ENCODE results near the gene LEPROT. TPM values are rescaled to one million over a fixed set of nuclear protein-coding genes. Genes with fewer than 3 reads are reported as not detected.

Gene LEPROT
- total RNA-seq, 1 experiment from 2014 or later = 18.4 TPM

DNA sequence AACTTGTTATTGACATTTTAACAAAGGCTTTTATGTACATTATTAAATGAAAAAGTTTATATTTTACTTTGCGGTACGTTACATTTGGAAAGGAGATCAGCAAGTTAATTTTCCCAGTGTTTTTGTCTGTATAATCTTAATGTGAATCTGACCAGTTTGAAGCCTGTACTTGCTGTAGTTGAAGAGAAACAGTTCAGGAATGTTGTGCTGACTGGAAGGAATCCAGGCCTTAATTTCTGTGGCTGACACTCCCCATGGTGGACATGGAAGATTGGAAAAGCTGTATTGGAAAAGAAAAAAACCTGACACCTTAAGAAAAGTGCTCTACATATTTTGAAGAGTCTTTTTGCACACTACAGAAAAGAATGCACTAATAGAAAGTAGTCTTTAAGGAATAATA is 15.5 kb downstream of the LEPROT start:
- H3K27ac ChIP-seq (ENCODE audit: low read length) = no peak overlapping the region
- ChIA-PET POLR2A (ENCODE audit: unreplicated experiment) (no interaction called here), CTCF (interaction anchor here (1.0 kb wide), 1 partner anchor 23 kb away, joined by 4 read pairs; no protein-coding TSS in a partner anchor)
- intact Hi-C loops (cut with micrococcal nuclease) = no loop called here
- H4K20me1 ChIP-seq (ENCODE audit: low read length) = no peaks in the 10 kb centered on the region
- no peak for ATAC-seq
- no peaks in the 10 kb centered on the region for H3K79me2 ChIP-seq (ENCODE audit: low read length)
- H3K27me3 ChIP-seq (ENCODE audit: low read length) = no peaks in the 10 kb centered on the region
- no peak overlapping the region for H2AFZ ChIP-seq (ENCODE audit: low read length)
- no peaks in the 10 kb centered on the region for H3K36me3 ChIP-seq (ENCODE audit: low read depth, low read length)
- no peak overlapping the region for H3K4me2 ChIP-seq (ENCODE audit: low read length)
- no peak overlapping the region for H3K9ac ChIP-seq (ENCODE audit: low read length)
- no peak for DNase-seq
- no TSS peak for BruUV-seq (replicated peaks)
- H3F3A ChIP-seq (ENCODE audit: low read length, unreplicated experiment) = no peaks in the 10 kb centered on the region
- H3K9me2 ChIP-seq (replicated peaks; ENCODE audit: low read length) = no peaks in the 10 kb centered on the region
- no peak overlapping the region for H3K4me3 ChIP-seq (ENCODE audit: low read length)
- no peaks in the 10 kb centered on the region for H3K4me1 ChIP-seq (ENCODE audit: insufficient read depth, low read length)
- no peaks in the 10 kb centered on the region for H3K9me3 ChIP-seq (ENCODE audit: low read length)
- TF ChIP-seq, protein P1, sequence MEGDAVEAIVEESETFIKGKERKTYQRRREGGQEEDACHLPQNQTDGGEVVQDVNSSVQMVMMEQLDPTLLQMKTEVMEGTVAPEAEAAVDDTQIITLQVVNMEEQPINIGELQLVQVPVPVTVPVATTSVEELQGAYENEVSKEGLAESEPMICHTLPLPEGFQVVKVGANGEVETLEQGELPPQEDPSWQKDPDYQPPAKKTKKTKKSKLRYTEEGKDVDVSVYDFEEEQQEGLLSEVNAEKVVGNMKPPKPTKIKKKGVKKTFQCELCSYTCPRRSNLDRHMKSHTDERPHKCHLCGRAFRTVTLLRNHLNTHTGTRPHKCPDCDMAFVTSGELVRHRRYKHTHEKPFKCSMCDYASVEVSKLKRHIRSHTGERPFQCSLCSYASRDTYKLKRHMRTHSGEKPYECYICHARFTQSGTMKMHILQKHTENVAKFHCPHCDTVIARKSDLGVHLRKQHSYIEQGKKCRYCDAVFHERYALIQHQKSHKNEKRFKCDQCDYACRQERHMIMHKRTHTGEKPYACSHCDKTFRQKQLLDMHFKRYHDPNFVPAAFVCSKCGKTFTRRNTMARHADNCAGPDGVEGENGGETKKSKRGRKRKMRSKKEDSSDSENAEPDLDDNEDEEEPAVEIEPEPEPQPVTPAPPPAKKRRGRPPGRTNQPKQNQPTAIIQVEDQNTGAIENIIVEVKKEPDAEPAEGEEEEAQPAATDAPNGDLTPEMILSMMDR (conservative IDR thresholded peaks at IDR 0.05; ENCODE audit: low read depth, low read length) = no peak
- no peak for TF ChIP-seq EZH2 (IDR thresholded peaks at IDR 0.05; ENCODE audit: low read length, unreplicated experiment)
- TF ChIP-seq EZH2phosphoT487 (IDR thresholded peaks at IDR 0.05; ENCODE audit: borderline replicate concordance, low read length) = no peak

DNA sequence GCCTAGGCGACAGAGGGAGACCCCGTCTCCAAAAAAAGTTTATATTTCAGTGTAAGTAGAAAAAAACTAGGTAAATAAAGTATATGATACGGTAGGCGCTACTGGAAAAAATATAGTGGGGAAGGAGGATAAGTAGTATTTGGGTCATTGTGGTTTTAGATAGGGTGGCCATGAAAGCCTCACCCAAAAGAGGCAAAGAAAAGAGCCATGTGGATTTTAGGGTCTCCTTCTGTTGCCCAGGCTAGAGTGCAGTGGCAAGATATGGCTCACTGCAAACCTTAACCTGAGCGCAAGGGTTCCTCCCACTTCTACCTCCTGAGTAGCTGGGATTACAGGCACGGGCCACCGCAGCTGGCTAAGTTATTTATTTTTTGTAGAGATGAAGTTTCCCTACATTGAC is 17.1 kb downstream of the LEPROT start:
- Histone ChIP-seq H3K4me1 (ENCODE audit: insufficient read depth, low read length) (no peaks in the 10 kb centered on the region), H3K9ac (ENCODE audit: low read length) (no peak overlapping the region), H3K9me3 (ENCODE audit: low read length) (no peaks in the 10 kb centered on the region), H3K9me2 (replicated peaks; ENCODE audit: low read length) (no peaks in the 10 kb centered on the region), H3K4me2 (ENCODE audit: low read length) (no peak overlapping the region), H2AFZ (ENCODE audit: low read length) (no peak overlapping the region), H4K20me1 (ENCODE audit: low read length) (no peaks in the 10 kb centered on the region), H3F3A (ENCODE audit: low read length, unreplicated experiment) (no peaks in the 10 kb centered on the region), H3K4me3 (ENCODE audit: low read length) (no peak overlapping the region), H3K79me2 (ENCODE audit: low read length) (no peaks in the 10 kb centered on the region), H3K27ac (ENCODE audit: low read length) (no peak overlapping the region), H3K36me3 (ENCODE audit: low read depth, low read length) (no peaks in the 10 kb centered on the region), H3K27me3 (ENCODE audit: low read length) (no peaks in the 10 kb centered on the region)
- ChIA-PET POLR2A (ENCODE audit: unreplicated experiment) (no interaction called here), CTCF (no interaction called here)
- BruUV-seq (replicated peaks) = no TSS peak
- DNase-seq (no peak), ATAC-seq (no peak)
- intact Hi-C loops (cut with micrococcal nuclease) = no loop called here
- TF ChIP-seq, protein P1 (conservative IDR thresholded peaks at IDR 0.05; ENCODE audit: low read depth, low read length) = no peak
- TF ChIP-seq EZH2phosphoT487 (IDR thresholded peaks at IDR 0.05; ENCODE audit: borderline replicate concordance, low read length) (no peak), EZH2 (IDR thresholded peaks at IDR 0.05; ENCODE audit: low read length, unreplicated experiment) (no peak)

DNA sequence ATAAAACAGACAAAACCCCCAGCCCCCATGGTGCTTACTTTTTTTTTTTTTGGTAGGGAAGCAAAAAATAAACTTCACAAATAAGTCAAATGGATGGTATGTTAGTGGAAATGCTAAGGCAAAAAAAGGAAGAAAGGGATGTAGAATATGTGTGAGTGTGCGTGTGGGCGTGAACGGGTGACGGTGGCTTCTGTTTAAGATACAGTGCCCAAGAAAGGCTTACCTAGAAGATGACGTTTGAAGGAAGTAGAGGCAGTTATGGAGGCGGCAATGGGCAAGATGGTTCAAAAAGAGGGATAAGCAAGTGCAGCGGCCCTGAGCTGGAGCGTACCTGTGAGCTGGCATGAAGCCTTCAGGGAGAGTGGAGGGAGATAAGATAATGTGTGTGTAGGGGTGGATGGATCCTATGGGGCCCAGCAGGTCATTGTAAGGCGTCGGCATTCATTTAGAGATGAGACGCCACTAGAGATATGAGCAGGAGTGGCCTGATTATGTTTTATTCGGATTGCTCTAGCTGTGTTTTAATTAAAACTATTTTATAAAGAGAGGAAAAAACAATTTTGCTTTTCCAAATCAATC is 19.9 kb downstream of the LEPROT start:
- no peaks in the 10 kb centered on the region for H3K9me2 ChIP-seq (replicated peaks; ENCODE audit: low read length)
- CTCF ChIA-PET = no interaction called here
- H3K4me2 ChIP-seq (ENCODE audit: low read length) = no peak overlapping the region
- no peak overlapping the region for H3K27ac ChIP-seq (ENCODE audit: low read length)
- H3K4me1 ChIP-seq (ENCODE audit: insufficient read depth, low read length) = no peaks in the 10 kb centered on the region
- no peak overlapping the region for H3K4me3 ChIP-seq (ENCODE audit: low read length)
- no peaks in the 10 kb centered on the region for H3K79me2 ChIP-seq (ENCODE audit: low read length)
- DNase-seq = no peak
- no peak for ATAC-seq
- no TSS peak for BruUV-seq (replicated peaks)
- no peak overlapping the region for H2AFZ ChIP-seq (ENCODE audit: low read length)
- POLR2A ChIA-PET (ENCODE audit: unreplicated experiment) = interaction anchor here (0.7 kb wide), 1 partner anchor 10 kb away, joined by 38 read pairs; no protein-coding TSS in a partner anchor
- H3F3A ChIP-seq (ENCODE audit: low read length, unreplicated experiment) = no peaks in the 10 kb centered on the region
- H3K9me3 ChIP-seq (ENCODE audit: low read length) = no peaks in the 10 kb centered on the region
- H4K20me1 ChIP-seq (ENCODE audit: low read length) = no peaks in the 10 kb centered on the region
- H3K27me3 ChIP-seq (ENCODE audit: low read length) = peaks cover 5% of the 10 kb centered on the region; the same call in 1 of the 2 replicates
- TF ChIP-seq EZH2phosphoT487 (IDR thresholded peaks at IDR 0.05; ENCODE audit: borderline replicate concordance, low read length) (no peak), EZH2 (IDR thresholded peaks at IDR 0.05; ENCODE audit: low read length, unreplicated experiment) (no peak)
- TF ChIP-seq, protein P1 (conservative IDR thresholded peaks at IDR 0.05; ENCODE audit: low read depth, low read length) = no peak
- intact Hi-C loops (cut with micrococcal nuclease) = no loop called here
- H3K36me3 ChIP-seq (ENCODE audit: low read depth, low read length) = no peaks in the 10 kb centered on the region
- no peak overlapping the region for H3K9ac ChIP-seq (ENCODE audit: low read length)

All from PC-3 (cell line).